T-helper 1 cell treated with Interleukin-12 subunit alpha and Interleukin-12 subunit beta and Interleukin-4 antibody, amounts not matched to agents 30 ng/mL and 1 ng/mL, for 36 hours (primary cell): Measurements from ENCODE around the gene CASKIN2. TPM values are rescaled to one million over a fixed set of nuclear protein-coding genes. Genes with fewer than 3 reads are reported as not detected.

Experiments used
- intact Hi-C: fragments of 100-400 bp; cut with micrococcal nuclease; formaldehyde crosslinking; loops from one replicate; pipeline ENCODE4 v1.15.1; 2024
- total RNA-seq: library from RNA; stranded (reverse); gene quantifications from 2 replicates; pipeline ENCODE4 v1.2.3, GENCODE V29; 2022

The CASKIN2 gene
- total RNA-seq, 1 donor from 2014 or later, result 0.74 TPM

DNA sequence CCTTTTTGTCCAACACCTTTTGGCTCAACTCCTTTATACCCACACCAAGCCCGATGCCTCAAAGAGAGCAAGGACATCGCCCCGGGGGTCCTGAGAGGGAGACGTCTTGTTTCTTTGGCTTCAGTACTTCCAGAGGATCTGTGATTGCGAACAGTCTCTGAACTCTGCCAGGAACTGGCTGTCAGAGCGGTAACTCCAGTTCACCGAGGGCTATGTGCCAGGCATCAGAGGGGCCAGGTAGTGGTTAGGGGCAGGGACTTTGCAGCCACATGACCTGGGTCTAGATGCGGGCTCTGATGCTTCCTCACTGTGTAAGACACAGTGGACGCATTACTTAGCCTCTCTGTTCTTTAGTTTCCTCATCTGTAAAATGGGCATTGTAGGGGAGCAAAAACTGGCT, 31.8 kb upstream of the CASKIN2 start:
- intact Hi-C loops, result no loop called here

DNA sequence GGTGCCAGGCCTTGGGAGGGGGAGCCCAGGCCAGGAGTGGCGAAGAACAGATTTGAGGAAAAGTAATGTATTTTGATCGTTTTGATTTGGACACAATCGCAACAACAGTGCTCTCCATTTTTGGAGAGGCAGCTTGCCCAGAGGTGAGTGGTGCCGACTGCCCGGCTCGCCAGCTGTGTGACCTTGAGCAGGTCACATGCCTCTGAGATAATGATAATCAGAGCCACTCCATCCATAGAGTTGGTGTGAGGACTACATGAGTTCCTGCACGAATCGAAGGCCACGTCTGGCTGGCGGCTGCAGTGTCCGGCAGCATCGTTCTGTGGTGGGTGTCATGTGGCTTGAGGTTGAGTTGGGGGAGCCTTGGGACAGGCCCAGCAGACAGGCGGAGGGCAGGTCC, 30.8 kb upstream of the CASKIN2 start:
- intact Hi-C loops, result no loop called here

DNA sequence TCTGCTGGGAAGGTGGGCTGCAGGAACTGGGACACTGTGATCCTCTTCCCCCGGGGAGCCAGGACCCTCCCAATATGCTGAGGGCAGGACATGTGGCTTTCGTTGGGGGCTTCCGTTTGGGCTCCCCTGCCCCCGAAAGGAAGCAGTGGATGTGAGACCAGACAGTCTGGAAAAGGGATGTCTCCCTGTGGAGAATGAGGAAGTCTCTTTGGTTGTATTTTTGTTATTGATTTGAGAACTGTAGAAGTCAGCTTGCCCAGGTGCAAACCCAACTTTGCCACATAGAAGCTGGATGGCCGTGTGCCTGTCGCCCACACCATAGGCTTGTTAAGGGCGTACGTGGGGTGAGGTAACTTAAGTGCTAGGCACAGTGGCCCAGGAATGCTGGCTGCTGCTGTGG, 28.9 kb upstream of the CASKIN2 start:
- intact Hi-C loops, result no loop called here

DNA sequence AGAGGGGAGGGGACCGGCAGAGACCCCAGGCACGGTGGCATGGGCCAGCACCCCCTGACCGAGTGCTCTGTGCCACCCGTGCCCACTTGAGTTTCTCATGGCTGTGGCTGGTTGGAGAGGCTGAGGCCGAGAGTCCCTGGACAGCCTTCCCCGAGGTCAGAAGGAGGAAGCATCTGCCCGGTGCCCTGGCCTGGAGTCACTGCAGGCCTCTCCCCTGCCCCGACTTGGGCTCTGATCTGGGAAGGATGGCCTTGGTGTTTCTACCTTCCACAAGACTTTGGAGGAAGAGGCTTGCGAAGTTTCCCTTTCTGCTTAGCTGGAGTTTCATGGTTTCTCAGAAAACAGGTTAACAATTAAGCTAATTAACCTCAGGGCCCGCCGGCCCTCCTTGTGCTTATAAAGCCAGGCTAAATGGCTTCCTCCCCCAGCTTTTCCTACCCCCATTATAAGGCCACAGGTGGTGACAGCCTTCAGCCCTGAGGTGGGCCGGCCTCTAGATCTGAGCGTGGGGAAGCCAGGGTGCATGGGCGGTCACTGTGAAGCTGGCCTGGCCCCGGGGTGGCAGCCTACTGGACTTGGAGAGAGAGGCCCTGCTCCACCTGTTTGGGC, 27.5 kb upstream of the CASKIN2 start:
- intact Hi-C loops, result no loop called here

DNA sequence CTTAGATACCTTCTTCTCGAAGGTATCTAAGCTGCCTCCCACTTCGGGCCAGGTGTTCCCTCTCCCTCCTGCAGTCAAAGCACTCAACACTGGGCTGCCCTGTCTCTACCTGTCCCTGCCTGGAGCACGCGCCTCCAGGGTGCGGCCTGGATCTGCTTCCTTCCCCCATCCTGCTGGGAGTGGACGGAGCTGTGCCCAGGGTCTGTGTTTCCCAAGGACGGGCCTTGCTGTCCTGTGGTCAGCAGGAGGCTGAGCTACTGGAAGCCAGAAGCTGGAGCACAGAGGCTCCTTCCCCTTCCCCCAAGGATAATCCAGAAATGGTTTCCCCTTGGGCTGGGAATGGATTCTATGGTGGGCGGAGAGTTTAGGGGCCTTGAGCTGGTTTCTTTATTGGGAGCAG, 26.9 kb upstream of the CASKIN2 start:
- intact Hi-C loops, result no loop called here

DNA sequence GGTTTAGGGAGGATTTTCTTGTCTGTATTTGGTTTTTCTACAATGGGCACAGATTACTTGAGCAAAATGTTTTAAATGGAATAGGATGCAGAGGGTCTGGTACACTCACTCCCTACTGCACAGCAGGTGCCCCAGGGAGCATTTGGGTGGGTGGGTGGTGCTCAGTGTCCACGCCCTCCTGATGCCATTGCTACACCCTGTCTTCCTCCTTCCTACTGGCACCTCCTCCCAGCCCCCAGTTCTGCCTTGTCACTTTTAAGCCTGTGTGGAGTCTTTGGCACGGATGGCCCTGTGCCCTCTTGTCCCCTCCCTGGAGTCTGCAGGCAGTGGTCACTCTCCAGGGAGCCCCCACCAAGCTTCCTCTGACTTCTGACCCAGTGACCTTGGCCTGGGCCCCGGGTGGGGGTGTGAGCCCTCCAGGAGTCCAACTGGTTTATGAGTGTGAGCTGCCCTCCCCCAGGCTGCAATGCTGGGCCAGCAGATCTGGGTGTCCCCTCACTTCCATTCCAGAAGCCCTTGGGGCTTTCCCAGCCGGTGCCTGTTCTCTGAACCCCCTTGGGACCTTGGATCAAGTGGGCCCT, 25.7 kb upstream of the CASKIN2 start:
- intact Hi-C loops, result no loop called here

DNA sequence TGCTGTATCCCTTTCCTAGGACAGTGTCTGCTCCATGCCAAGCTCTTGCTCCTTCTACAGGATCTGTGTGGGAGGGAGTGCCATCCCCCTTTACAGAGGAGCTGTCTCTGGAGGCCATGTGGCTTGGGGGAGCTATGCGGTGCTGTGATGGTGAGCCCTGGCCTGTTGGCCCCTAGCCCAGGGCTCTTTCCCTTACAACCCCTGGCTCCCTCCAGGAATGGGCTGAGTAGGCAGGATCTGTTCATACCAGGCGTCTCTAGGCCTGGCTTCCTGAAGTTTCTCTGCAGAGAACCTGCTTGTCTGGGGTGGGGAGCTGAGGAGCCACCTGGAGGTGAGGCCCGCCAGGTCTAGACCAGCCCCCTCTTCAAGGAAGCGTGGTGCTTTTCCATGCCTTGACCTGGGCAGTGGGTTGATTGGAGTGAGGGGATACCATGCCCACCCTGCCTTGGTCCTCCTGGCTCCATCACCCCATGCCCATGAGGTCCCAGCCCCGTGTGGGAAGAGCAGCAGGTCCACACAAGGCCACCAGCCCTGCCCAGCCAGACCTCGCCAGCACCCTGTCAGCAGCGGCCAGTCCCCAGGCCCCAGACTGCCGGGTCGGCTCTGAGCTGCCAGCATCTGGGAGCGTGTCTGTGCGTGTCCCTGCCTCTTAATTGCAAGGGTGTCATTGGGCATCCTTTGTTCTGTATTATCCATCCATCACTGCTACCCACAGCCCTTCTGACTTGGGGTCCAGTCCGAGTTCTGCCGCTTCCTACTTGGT, 24.8 kb upstream of the CASKIN2 start:
- intact Hi-C loops, result no loop called here

DNA sequence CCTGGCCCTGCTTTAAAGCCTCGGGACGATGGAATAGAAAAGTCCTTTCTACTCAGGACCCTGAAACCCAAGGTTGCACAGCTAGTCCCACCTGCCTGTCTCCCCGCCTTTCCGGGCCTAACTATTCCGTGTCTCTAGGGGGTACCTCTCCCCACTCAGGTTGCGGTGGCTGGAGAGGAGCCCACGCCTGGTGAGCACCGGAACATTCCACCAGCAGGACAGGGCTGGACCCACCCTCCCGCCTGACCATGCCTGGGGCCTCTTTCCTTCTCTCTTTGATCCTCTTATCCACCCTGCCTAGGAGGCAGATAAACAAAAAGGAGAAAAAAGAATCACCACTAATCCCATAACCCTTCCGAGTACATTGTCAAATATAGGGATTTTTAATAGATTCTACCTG, 21.0 kb upstream of the CASKIN2 start:
- intact Hi-C loops, result no loop called here

DNA sequence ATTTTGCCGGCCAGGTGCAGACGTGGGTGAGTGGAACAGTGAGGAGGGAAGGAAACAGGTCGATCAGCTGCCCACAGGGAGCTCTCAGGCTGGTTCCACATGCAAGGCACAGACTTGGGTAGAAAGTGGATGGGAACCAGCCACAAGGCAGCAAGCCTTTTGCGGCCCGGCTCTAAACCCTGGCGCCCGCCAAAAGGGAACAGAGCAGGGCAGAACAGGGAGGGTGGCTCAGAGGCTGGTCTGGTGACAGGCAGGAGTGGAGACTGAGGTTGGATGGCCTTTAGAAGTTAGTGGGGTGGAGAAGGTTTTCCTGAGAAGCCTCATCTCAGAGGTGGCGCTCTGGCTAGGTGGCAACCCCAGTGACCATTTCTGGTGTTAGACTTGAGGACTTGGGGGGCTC, 20.5 kb upstream of the CASKIN2 start:
- intact Hi-C loops, result loop anchor here (1.0 kb wide), 1 partner anchor 11 kb away; the partner anchor contains the start of gene LLGL2

DNA sequence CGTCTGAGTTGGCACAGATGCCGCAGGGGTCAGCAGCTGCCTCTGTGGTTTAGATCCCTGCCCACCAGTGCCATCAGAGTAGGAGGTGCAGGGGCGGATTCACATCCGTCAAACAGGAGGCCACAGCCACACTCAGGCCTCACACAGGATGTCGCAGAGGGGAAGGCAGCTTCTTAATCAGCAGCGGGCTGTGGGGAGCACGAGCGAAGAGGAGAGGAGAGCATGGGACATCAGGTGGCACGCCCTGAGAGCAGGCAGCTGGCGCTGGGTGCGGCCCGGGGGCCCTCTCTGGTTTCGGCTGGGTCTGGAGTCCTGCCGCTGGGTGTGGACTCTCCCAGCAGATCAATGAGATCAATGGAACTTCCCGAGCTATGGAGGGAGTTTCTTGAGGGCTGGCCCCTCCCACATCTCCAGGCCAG, 19.8 kb upstream of the CASKIN2 start:
- intact Hi-C loops, result loop anchor here (1.0 kb wide), 1 partner anchor 10 kb away; the partner anchor contains the start of gene LLGL2

DNA sequence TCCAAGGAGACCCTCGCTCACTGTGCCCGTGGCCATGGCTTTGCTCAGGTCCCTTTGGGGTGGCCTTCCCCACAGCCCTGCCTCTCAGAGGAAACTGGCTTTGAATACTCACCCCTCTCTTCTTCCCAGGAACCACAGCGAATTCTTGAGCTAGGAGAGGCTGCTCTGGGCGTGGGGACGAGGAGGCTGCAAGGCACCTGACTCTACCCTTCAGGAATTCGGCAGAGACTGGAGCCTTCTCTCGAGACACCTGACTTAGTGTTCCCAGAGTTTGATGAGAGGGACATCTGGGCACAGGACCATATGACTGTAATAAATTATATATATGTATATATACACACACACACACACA, 16.4 kb upstream of the CASKIN2 start:
- intact Hi-C loops, result no loop called here

DNA sequence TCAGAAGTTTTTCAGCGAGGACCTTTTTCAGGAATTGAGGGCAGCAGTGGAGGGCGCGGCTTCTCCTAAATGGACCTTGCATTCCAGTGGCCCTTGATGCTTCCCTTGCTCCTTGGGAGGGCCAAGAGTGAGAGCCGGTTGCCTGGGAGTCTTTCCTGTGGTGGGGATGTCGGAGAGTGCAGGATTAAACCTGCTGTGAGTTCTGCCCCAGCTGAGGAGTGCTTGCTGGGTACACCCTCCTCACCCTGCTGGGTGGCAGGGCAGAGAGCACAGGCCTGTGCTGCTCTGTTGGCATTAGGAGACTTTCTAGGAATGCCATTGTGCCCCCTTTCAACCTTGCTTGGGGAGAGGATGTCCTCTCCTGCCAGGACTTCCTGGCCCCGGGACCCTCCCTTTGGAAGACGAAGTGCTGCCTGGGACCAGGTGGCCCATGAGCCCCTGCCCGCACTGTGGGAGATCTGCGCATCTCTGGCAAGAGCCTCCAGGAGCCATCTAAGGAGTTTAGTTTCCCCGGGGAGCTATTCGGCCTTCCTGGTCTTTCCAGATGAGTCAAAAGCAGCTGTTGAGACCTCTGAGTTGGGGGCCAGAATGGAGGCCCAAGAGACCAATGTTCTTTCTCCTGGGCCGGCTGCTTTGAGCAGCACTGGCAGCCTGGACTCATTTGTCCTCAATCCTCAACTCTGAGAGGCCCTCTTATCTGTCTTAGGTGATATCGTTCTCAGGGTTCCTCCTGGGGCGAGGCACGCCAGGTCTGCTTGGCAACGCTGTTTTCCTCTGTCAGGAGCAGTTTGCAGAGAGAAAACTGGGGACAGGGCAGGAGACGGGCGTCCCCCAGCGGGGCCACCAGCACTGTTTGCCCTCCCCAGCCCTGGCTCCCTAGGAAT, 15.7 kb upstream of the CASKIN2 start:
- intact Hi-C loops, result no loop called here

DNA sequence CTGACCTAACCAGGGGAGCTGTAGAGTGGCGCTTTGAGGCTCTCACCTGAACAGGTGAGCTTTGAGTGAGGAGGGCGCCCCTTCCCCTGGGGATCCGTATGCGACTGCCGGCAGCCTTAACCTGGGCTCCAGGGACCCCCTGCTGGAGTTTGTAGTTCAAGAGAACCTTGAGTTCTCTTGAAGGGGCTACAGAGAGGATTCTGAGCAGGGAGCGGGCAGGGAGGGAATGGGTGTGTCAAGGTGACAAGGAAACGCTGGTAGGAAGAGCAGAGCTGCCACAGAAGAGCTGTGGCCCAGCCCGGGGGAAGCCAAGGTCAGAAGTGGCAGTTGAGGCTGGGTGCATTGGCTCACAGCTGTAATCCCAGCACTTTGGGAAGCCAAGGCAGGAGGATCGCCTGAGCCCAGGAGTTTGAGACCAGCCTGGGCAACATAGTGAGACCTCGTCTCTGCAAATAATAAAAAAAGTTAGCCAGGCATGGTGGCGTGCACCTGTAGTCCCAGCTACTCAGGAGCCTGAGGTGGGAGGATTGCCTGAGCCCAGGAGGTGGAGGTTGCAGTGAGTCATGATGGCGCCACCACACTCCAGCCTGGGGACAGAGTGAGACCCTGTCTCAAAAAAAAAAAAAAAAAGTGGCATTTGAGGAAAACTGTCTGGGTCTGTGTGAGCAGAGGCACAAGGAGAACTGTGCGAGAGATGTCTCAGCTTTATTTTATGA, 11.4 kb upstream of the CASKIN2 start:
- intact Hi-C loops, result no loop called here

DNA sequence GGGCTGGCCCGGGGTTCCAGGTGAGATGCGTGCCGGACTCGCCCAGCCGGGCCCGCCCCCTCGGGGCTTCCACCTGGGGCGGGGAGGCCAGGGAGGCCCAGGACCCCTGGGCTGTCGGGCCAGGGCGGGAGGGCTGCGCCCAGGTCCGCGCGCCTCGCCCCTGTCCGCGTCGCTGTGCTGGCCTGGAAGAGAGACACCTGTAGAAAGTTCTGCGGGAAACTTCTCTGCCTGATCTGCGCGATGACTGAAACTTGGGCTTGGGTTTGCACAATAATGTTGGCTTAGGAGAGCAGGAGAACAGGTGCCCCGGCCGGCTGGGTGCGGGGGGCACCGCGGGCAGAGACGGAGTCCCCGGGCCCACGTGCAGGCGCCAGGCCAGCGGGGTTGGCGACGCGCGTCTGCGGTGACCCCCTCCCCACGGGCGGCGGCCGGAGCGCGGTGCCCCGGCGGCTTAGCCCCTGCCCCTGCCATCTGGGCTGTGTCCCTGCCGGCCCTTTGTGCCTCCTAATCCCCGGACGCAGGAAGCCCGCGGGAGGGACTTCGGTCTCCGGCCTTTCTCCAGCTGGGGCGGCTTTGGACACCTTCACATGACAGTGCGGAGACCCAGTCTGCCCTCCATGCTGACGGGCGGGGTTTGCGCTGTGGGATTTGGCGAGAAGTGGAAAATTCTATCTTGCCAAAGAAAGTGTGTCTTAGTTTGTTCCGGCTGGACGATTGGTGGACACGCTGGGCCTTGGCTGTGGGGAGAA, 10.6 kb upstream of the CASKIN2 start:
- intact Hi-C loops, result loop anchor here (1.0 to 2.0 kb wide), 8 partner anchors 9 to 479 kb away; partner anchors contain the start of genes ATP5PD, KCTD2, SLC25A19 and TMEM94

DNA sequence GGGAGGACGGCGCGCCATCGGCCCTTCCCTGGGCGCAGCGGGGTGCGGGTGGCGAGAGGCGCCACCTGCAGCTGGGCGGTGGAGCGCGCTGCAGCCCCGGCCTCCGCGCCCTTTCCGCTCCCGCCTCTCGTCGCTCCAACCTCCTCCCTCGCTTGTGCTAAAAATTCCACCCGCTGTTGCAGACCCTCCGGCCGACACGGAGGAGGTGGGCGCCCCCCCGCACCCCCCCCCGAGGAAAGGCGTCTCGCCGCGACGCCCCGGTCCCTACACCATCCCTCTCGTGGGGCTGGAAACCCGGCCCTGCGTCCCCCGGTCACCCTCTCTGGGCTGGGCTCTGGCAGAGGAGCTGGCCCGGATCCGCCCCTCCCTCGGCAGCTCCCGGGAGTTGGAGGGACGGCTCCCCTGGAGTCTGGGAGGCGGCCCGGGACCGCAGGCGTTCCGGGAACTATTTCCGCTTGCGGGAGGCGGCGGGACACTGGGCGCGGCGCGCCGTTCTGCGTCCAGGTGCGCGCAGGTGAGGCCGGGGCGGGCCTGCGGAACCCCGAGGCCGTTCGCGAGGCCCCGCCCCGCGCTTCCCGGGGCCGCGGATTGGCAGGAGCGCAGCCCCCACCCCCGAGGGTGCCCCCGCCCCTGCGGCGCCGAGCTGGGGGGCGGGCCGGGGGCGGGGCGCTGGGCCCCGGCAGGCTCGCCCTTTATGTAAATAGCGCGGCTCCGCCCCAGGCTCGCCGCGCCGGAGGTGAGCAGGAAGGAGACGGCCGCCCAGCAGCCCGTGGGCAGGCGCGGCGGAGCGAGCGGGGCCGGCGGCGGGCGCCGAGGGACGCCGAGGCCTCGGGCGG, 9.9 kb upstream of the CASKIN2 start, which contains the start of gene LLGL2:
Gene LLGL2, plus strand, starts transcription at position 728 of the 836 bp plus-strand sequence. CDS start 17,730 bp downstream, outside the sequence.
- intact Hi-C loops, result loop anchor here (1.0 to 2.0 kb wide), 8 partner anchors 9 to 478 kb away; partner anchors contain the start of genes ATP5PD, KCTD2, SLC25A19 and TMEM94

DNA sequence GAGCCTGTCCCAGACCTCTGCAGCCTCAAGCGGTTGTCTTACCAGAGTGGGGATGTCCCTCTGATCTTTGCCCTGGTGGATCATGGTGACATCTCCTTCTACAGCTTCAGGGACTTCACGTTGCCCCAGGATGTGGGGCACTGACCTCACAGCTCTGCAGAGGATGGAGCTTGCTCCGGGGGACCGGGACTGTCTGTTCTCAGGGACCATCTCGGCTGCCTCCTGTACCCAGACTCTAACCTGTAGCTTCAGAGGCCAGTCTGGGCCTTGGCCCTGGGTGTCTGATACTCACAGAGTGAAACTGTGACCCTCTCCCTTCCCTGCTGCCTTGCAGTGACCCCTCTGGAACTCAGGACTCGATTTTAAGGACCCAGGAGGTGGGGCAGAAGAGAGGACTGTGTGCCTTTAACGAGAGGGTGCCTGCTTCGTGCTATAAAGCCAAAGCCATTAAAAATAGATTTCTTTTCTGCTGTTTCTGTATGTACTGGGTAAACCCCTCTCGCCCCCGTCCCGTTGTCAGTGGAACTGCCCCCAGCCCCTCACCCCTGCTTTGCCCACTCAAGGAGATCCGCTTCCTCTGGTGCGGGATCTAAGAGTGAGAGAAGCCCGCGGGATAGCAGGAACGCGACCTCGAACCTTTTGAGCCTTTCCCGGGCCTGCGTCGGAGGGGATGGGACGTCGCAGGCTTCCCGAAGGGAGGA, 9.1 kb upstream of the CASKIN2 start:
- intact Hi-C loops, result loop anchor here (2.0 kb wide), 4 partner anchors 56 to 478 kb away; partner anchors contain the start of genes ATP5PD, KCTD2 and SLC25A19

DNA sequence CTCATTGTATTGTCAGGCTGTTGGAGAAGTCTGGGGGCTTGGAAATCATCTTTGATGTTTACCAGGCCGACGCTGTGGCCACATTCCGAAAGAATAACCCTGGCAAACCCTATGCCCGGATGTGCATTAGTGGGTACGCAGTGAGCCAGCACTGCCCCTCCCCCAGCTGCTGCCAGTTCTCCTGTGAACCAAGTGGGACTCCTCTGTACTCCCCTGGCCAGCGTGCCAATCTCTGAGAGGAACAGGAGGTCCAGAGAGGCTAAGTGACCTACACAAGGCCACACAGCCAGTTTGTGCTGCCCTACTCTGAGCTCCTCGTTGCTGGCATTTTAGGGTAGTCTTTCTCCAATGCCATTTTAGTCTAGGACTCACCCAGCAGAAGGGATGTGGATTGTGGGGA, 8.3 kb upstream of the CASKIN2 start:
- intact Hi-C loops, result loop anchor here (2.0 kb wide), 4 partner anchors 57 to 477 kb away; partner anchors contain the start of genes ATP5PD, KCTD2 and SLC25A19
